Measurements from ENCODE around the gene JUN. TPM values are rescaled to one million over a fixed set of nuclear protein-coding genes. Genes with fewer than 3 reads are reported as not detected.

Gene JUN
- polyA plus RNA-seq, 3 donors, result 29.3 to 330 (median 31.3) TPM

DNA sequence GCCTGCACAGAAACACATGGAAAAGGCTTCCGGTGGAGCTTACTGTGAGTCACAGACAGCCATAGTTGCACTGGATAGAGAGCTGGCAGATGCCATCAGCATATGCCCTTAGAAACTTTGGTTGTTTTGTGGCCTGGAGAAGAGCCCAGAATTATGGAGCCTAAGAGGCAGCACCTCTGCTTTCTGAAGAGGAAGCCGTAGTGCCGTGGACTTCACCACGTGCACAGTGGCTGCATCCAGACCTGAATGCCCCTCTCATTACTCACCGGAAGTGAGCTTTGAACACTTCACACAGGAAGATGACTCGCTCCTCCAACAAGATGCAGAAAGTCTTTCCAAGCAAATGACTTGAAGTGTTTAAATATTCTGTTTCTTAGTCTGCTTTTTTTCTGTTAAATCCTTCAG lies 28.4 kb downstream of the JUN start:
- no peaks in the 10 kb centered on the region for H3K36me3 ChIP-seq (replicated peaks in 1 of 2; ENCODE audit: control insufficient read depth in 1 of 2, insufficient read depth in 2 of 2, low read length in 2 of 2)
- H3K4me1 Mint-ChIP-seq, result peaks cover 22% of the 10 kb centered on the region
- H3K27me3 Mint-ChIP-seq (ENCODE audit: low read depth in 3 of 3), result no peaks in the 10 kb centered on the region
- no peaks in the 10 kb centered on the region for H3K9me3 Mint-ChIP-seq
- peak overlapping the region in 1 of 3 experiments; percentile 4 for H3K4me3 ChIP-seq (replicated peaks in 1 of 3; ENCODE audit: low read depth in 2 of 3, low read length in 3 of 3)
- H3K27ac ChIP-seq (ENCODE audit: low read depth in 1 of 2, low read length in 2 of 2), result peak overlapping the region in 1 of 2 donors; percentile 52
- peak overlapping the region; percentile 10 for H3K4me2 ChIP-seq (replicated peaks; ENCODE audit: extremely low read depth, low read length, poor library complexity, severe bottlenecking)
- H3K27me3 ChIP-seq (ENCODE audit: control insufficient read depth in 2 of 2, insufficient read depth in 2 of 2, low read length in 2 of 2), result no peaks in the 10 kb centered on the region
- H3K4me3 Mint-ChIP-seq, result peak overlapping the region; percentile 34 to 70
- intact Hi-C loops (cut with micrococcal nuclease), result no loop called here
- 3% methylated on average over 4 of the region's 6 CpGs for WGBS (ENCODE audit: insufficient coverage)
- H3K27ac Mint-ChIP-seq, result peak overlapping the region in 6 of 7 donors; percentile 31 to 85 (median 61)
- H3K9me3 ChIP-seq (replicated peaks in 1 of 2; ENCODE audit: control insufficient read depth in 1 of 2, insufficient read depth in 1 of 2, low read length in 2 of 2), result no peaks in the 10 kb centered on the region
- H2AFZ ChIP-seq (ENCODE audit: insufficient read depth, low read depth, low read length, poor library complexity, severe bottlenecking), result peak overlapping the region; percentile 16
- TF ChIP-seq, protein P1, sequence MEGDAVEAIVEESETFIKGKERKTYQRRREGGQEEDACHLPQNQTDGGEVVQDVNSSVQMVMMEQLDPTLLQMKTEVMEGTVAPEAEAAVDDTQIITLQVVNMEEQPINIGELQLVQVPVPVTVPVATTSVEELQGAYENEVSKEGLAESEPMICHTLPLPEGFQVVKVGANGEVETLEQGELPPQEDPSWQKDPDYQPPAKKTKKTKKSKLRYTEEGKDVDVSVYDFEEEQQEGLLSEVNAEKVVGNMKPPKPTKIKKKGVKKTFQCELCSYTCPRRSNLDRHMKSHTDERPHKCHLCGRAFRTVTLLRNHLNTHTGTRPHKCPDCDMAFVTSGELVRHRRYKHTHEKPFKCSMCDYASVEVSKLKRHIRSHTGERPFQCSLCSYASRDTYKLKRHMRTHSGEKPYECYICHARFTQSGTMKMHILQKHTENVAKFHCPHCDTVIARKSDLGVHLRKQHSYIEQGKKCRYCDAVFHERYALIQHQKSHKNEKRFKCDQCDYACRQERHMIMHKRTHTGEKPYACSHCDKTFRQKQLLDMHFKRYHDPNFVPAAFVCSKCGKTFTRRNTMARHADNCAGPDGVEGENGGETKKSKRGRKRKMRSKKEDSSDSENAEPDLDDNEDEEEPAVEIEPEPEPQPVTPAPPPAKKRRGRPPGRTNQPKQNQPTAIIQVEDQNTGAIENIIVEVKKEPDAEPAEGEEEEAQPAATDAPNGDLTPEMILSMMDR (IDR thresholded peaks at IDR 0.05), result no peak
- no peak overlapping the region for H3K9ac ChIP-seq (ENCODE audit: insufficient read depth, low read length, poor library complexity, severe bottlenecking)
- DNase-seq, result peak; percentile 82 to 92 (median 88)
- H4K20me1 ChIP-seq (ENCODE audit: insufficient read depth, low read length), result no peaks in the 10 kb centered on the region
- H3K4me1 ChIP-seq (ENCODE audit: control insufficient read depth in 1 of 2, insufficient read depth in 2 of 2, low read length in 2 of 2), result peaks cover 13 to 15% of the 10 kb centered on the region in 2 donors
- no peaks in the 10 kb centered on the region for H3K36me3 Mint-ChIP-seq
- H3K79me2 ChIP-seq (ENCODE audit: insufficient read depth, low read length), result no peaks in the 10 kb centered on the region

DNA sequence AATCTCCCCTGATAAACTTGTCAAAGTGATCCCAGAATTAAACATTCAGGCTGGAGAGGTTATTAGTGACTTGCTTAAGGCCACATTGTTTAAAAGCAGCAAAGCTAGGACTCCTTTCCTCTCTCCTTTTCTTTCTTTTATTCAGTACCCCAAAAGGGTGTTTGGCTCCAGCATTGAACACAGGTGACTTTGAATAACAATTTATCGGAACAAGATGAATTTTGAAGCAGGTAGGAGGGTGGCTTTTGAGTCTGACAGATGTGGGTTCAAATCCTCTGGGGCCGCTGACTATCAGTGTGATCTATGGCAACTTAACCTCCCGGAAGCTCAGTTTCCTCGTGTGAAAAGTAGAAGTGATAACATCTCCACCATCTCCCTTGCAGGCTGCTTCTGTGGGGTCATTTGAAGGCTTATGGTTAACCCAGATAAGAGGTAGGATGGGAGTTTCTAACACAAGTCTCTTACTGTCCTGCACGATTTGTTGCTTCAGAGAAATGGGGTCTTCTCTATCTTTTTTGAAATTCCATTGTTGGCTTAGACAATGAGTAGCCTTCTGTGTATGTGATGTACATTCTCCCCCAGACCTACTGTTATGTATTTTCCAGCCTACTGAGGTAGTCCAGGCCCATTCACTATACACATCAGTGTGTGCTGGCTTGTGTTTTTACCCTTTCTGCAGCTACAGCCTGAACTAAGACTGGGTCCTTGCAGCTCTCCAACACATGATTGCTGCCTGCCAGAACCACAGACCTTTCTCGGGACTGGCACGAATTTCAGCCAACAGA lies 29.0 kb downstream of the JUN start:
- Mint-ChIP-seq H3K4me1 (peaks cover 22% of the 10 kb centered on the region), H3K4me3 (peak overlapping the region; percentile 34 to 70), H3K36me3 (no peaks in the 10 kb centered on the region), H3K9me3 (no peaks in the 10 kb centered on the region), H3K27me3 (ENCODE audit: low read depth in 3 of 3) (no peaks in the 10 kb centered on the region), H3K27ac (peak overlapping the region in 6 of 7 donors; percentile 25 to 85 (median 42))
- no peak overlapping the region for H3K4me3 ChIP-seq (replicated peaks in 1 of 3; ENCODE audit: low read depth in 2 of 3, low read length in 3 of 3)
- H4K20me1 ChIP-seq (ENCODE audit: insufficient read depth, low read length), result no peaks in the 10 kb centered on the region
- intact Hi-C loops (cut with micrococcal nuclease), result no loop called here
- H3K79me2 ChIP-seq (ENCODE audit: insufficient read depth, low read length), result no peaks in the 10 kb centered on the region
- peak overlapping the region; percentile 10 for H3K4me2 ChIP-seq (replicated peaks; ENCODE audit: extremely low read depth, low read length, poor library complexity, severe bottlenecking)
- H2AFZ ChIP-seq (ENCODE audit: insufficient read depth, low read depth, low read length, poor library complexity, severe bottlenecking), result peak overlapping the region; percentile 16
- no peak overlapping the region for H3K9ac ChIP-seq (ENCODE audit: insufficient read depth, low read length, poor library complexity, severe bottlenecking)
- H3K4me1 ChIP-seq (ENCODE audit: control insufficient read depth in 1 of 2, insufficient read depth in 2 of 2, low read length in 2 of 2), result peaks cover 13 to 15% of the 10 kb centered on the region in 2 donors
- 0% methylated on average over 2 of the region's 7 CpGs for WGBS (ENCODE audit: insufficient coverage)
- H3K9me3 ChIP-seq (replicated peaks in 1 of 2; ENCODE audit: control insufficient read depth in 1 of 2, insufficient read depth in 1 of 2, low read length in 2 of 2), result no peaks in the 10 kb centered on the region
- DNase-seq, result no peak
- no peaks in the 10 kb centered on the region for H3K27me3 ChIP-seq (ENCODE audit: control insufficient read depth in 2 of 2, insufficient read depth in 2 of 2, low read length in 2 of 2)
- no peaks in the 10 kb centered on the region for H3K36me3 ChIP-seq (replicated peaks in 1 of 2; ENCODE audit: control insufficient read depth in 1 of 2, insufficient read depth in 2 of 2, low read length in 2 of 2)
- TF ChIP-seq, protein P1 (IDR thresholded peaks at IDR 0.05), result no peak
- H3K27ac ChIP-seq (ENCODE audit: low read depth in 1 of 2, low read length in 2 of 2), result peak overlapping the region in 1 of 2 donors; percentile 52

Measured in CD14-positive monocyte (primary cell).